ENCODE results near the gene FHL2.

The FHL2 gene

DNA sequence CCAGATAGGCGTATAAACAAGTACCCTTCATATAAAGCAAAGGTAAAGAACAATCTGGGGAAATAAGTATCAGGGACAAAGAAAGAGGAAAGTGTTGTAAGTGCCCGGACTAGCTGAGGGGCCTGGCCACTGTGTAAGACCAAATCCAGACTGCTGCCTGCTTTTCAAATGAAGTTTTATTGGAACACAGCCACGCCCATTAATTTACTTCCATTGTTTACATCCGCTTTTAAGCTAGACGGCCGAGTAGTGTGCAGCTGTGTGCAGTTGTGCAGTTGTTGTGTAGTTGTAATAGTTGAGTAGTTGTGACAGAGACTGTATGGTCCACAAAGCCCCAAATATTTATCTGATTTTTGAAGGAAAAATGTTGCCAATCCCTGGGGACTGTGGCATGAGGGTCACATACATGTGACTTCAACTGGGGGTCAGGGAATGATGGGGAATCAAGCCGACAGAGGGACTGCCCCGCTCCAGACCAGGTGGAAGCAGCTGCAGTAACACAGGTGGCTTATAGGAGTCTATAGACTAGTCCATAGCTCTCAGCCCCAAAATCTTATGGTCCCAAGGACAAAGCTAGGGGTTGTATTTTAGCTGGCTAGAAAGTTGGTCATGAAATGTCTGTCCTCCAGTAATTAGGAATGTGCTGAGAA lies 30.0 kb downstream of the FHL2 start:
- Histone ChIP-seq H3K27me3 (replicated peaks; ENCODE audit: insufficient read depth, low read length) (no peaks in the 10 kb centered on the region), H3K27ac (ENCODE audit: low read length) (no peak overlapping the region), H3K9ac (ENCODE audit: low read length) (no peak overlapping the region), H2AFZ (ENCODE audit: low read length) (no peak overlapping the region), H3K4me2 (ENCODE audit: low read depth, low read length) (no peak overlapping the region), H3K4me3 (ENCODE audit: low read length) (no peak overlapping the region), H3F3A (ENCODE audit: insufficient read depth, low read length) (peaks cover 6% of the 10 kb centered on the region), H3K36me3 (replicated peaks; ENCODE audit: insufficient read depth, low read length) (no peaks in the 10 kb centered on the region), H3K9me3 (replicated peaks; ENCODE audit: insufficient read depth, low read length) (no peaks in the 10 kb centered on the region), H3K79me2 (ENCODE audit: low read length) (0 out of 2 replicates have a peak, but pooled peaks cover 6% of the 10 kb centered on the region), H3K9me2 (replicated peaks; ENCODE audit: insufficient read depth, low read length) (no peaks in the 10 kb centered on the region), H3K4me1 (ENCODE audit: low read length) (peaks cover 9% of the 10 kb centered on the region), H4K20me1 (ENCODE audit: insufficient read depth, low read length) (no peaks in the 10 kb centered on the region)
- TF ChIP-seq CTCF (IDR thresholded peaks at IDR 0.05; ENCODE audit: low read length) (no peak), EZH2phosphoT487 (IDR thresholded peaks at IDR 0.05; ENCODE audit: low read length) (no peak), EZH2 (optimal IDR thresholded peaks at IDR 0.05; ENCODE audit: low read depth, low read length) (no peak)
- DNase-seq: no peak

DNA sequence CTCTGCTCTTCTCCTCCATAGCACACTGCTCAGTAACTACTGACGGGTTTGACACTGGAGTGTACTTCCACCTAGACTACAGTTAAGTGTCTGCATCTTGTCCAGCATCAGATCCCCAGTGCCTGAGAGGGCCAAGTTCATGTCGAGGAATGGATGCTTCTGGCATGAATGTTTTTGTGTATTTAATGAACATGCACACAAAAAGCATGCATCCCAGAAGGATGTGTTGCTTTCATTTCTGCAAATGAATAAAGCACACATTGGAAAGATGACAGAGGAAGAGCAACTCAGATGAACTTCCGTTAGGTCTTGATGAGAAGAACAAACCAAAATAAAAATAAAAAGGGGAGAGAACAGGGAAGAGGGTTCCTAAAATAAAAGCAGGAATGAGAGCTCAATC lies 33.6 kb downstream of the FHL2 start:
- no peak for DNase-seq
- no peak overlapping the region for H3K4me2 ChIP-seq (ENCODE audit: low read depth, low read length)
- H3K36me3 ChIP-seq (replicated peaks; ENCODE audit: insufficient read depth, low read length): no peaks in the 10 kb centered on the region
- no peaks in the 10 kb centered on the region for H3K79me2 ChIP-seq (ENCODE audit: low read length)
- H3K27me3 ChIP-seq (replicated peaks; ENCODE audit: insufficient read depth, low read length): no peaks in the 10 kb centered on the region
- no peak overlapping the region for H2AFZ ChIP-seq (ENCODE audit: low read length)
- TF ChIP-seq EZH2phosphoT487 (IDR thresholded peaks at IDR 0.05; ENCODE audit: low read length) (no peak), CTCF (IDR thresholded peaks at IDR 0.05; ENCODE audit: low read length) (no peak), EZH2 (optimal IDR thresholded peaks at IDR 0.05; ENCODE audit: low read depth, low read length) (no peak)
- no peak overlapping the region for H3K27ac ChIP-seq (ENCODE audit: low read length)
- H3K9me2 ChIP-seq (replicated peaks; ENCODE audit: insufficient read depth, low read length): no peaks in the 10 kb centered on the region
- no peaks in the 10 kb centered on the region for H3K9me3 ChIP-seq (replicated peaks; ENCODE audit: insufficient read depth, low read length)
- H4K20me1 ChIP-seq (ENCODE audit: insufficient read depth, low read length): no peaks in the 10 kb centered on the region
- no peak overlapping the region for H3K9ac ChIP-seq (ENCODE audit: low read length)
- H3K4me3 ChIP-seq (ENCODE audit: low read length): no peak overlapping the region
- no peaks in the 10 kb centered on the region for H3K4me1 ChIP-seq (ENCODE audit: low read length)
- H3F3A ChIP-seq (ENCODE audit: insufficient read depth, low read length): no peaks in the 10 kb centered on the region

DNA sequence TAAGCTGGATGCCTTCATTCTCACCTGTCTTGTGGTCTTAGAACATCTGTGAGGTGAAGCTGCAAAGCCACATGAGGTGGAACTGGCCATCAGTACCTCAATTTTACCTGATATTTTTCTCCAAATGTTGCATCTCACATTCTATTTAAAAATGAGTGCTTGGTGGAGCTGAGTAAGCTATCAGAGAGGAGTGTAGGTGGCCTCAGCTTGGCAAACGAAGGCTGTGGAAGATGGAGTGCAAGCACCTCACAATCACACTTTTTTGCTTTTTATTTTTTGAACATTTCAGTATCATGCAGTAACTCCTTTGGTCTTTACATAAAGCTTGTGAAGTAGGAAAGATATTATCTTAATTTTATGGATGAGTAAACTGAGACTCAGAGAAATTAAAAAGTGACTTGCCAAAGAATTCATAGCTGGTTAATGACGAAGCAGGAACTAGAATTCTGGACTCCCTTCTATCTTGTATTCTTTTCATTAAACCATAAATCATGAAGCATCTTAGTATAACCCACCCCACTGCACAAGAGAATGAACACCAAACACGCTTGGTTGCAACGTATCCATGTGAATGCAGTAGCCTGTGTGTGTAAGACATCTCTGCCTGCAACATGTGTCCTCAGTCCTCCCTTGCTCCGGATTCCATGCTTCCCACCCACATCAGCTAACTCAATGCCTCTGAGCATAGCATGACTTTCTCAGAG lies 34.3 kb downstream of the FHL2 start:
- H3K4me3 ChIP-seq (ENCODE audit: low read length): no peak overlapping the region
- H3K27me3 ChIP-seq (replicated peaks; ENCODE audit: insufficient read depth, low read length): no peaks in the 10 kb centered on the region
- no peak overlapping the region for H3K9ac ChIP-seq (ENCODE audit: low read length)
- no peak overlapping the region for H3K4me2 ChIP-seq (ENCODE audit: low read depth, low read length)
- H3K79me2 ChIP-seq (ENCODE audit: low read length): no peaks in the 10 kb centered on the region
- DNase-seq: no peak
- no peaks in the 10 kb centered on the region for H3K9me2 ChIP-seq (replicated peaks; ENCODE audit: insufficient read depth, low read length)
- no peak overlapping the region for H3K27ac ChIP-seq (ENCODE audit: low read length)
- TF ChIP-seq CTCF (IDR thresholded peaks at IDR 0.05; ENCODE audit: low read length) (no peak), EZH2 (optimal IDR thresholded peaks at IDR 0.05; ENCODE audit: low read depth, low read length) (no peak)
- no peaks in the 10 kb centered on the region for H4K20me1 ChIP-seq (ENCODE audit: insufficient read depth, low read length)
- no peaks in the 10 kb centered on the region for H3F3A ChIP-seq (ENCODE audit: insufficient read depth, low read length)
- H3K4me1 ChIP-seq (ENCODE audit: low read length): no peaks in the 10 kb centered on the region
- H3K9me3 ChIP-seq (replicated peaks; ENCODE audit: insufficient read depth, low read length): no peaks in the 10 kb centered on the region
- no peaks in the 10 kb centered on the region for H3K36me3 ChIP-seq (replicated peaks; ENCODE audit: insufficient read depth, low read length)
- H2AFZ ChIP-seq (ENCODE audit: low read length): no peak overlapping the region

All from MM.1S (cell line).